ENCODE data around the gene MSL2.
"Not testable (repeated sequence)": the region's sequence is repeated elsewhere in the genome, so short reads cannot be mapped to it uniquely, and the experiment has no call there.

Gene MSL2

GRCh38 chr3:136222746-136223145, 26.6 kb upstream of the MSL2 start:
- not testable (repeated sequence) for H3K36me3 ChIP-seq (replicated peaks in 1 of 2; ENCODE audit: control insufficient read depth in 2 of 2, insufficient read depth in 2 of 2, low read length in 2 of 2); H3K79me1 ChIP-seq (ENCODE audit: low read depth, low read length); H3K27me3 ChIP-seq (ENCODE audit: control insufficient read depth in 3 of 3, insufficient read depth in 3 of 3, low read depth in 1 of 3, low read length in 3 of 3); H2BK12ac ChIP-seq (ENCODE audit: low read length); H3K4me2 ChIP-seq (ENCODE audit: insufficient read depth, low read length, poor library complexity, severe bottlenecking); H2BK120ac ChIP-seq (ENCODE audit: low read depth, low read length); H3K9ac ChIP-seq (ENCODE audit: low read depth, low read length, poor library complexity); H4K91ac ChIP-seq (ENCODE audit: low read depth, low read length, poor library complexity); H3K4ac ChIP-seq (ENCODE audit: low read length); H2BK5ac ChIP-seq (ENCODE audit: low read length); H3K14ac ChIP-seq (ENCODE audit: low read length); H3K4me1 ChIP-seq (ENCODE audit: control insufficient read depth in 2 of 2, insufficient read depth in 1 of 2, low read depth in 1 of 2, low read length in 2 of 2); H3K18ac ChIP-seq (ENCODE audit: low read length); H3K23ac ChIP-seq (ENCODE audit: low read depth, low read length, poor library complexity); H2BK15ac ChIP-seq (ENCODE audit: low read length); H3K4me3 ChIP-seq (ENCODE audit: low read length in 2 of 2); DNase-seq (ENCODE audit: low spot score); H4K8ac ChIP-seq (ENCODE audit: low read depth, low read length); H2AK5ac ChIP-seq (ENCODE audit: low read depth, low read length); H3K9me3 ChIP-seq (replicated peaks in 1 of 2; ENCODE audit: control insufficient read depth in 2 of 2, insufficient read depth in 1 of 2, low read depth in 1 of 2, low read length in 2 of 2); H2AFZ ChIP-seq (ENCODE audit: low read length); H3K27ac ChIP-seq (replicated peaks; ENCODE audit: low read length)
- no CpG with 5 or more reads among the region's 4 CpGs for WGBS, 2 donors (ENCODE audit: extremely low coverage in 2 of 2, insufficient read length in 2 of 2, insufficient replicate concordance in 1 of 2)

GRCh38 chr3:136211547-136211946, 15.4 kb upstream of the MSL2 start:
- Histone ChIP-seq H3K4ac (ENCODE audit: low read length) (no peak overlapping the region), H2AK5ac (ENCODE audit: low read depth, low read length) (no peak overlapping the region), H2BK12ac (ENCODE audit: low read length) (no peak overlapping the region), H3K4me1 (ENCODE audit: control insufficient read depth in 2 of 2, insufficient read depth in 1 of 2, low read depth in 1 of 2, low read length in 2 of 2) (no peaks in the 10 kb centered on the region), H3K4me3 (ENCODE audit: low read length in 2 of 2) (no peak overlapping the region), H3K27me3 (ENCODE audit: control insufficient read depth in 3 of 3, insufficient read depth in 3 of 3, low read depth in 1 of 3, low read length in 3 of 3) (peaks cover 0 to 4% (median 0%) of the 10 kb centered on the region in 3 experiments), H2BK120ac (ENCODE audit: low read depth, low read length) (no peak overlapping the region), H4K91ac (ENCODE audit: low read depth, low read length, poor library complexity) (no peak overlapping the region), H3K9ac (ENCODE audit: low read depth, low read length, poor library complexity) (no peak overlapping the region), H3K23ac (ENCODE audit: low read depth, low read length, poor library complexity) (no peak overlapping the region), H3K36me3 (replicated peaks in 1 of 2; ENCODE audit: control insufficient read depth in 2 of 2, insufficient read depth in 2 of 2, low read length in 2 of 2) (no peaks in the 10 kb centered on the region), H3K27ac (replicated peaks; ENCODE audit: low read length) (no peak overlapping the region), H3K18ac (ENCODE audit: low read length) (no peak overlapping the region), H3K9me3 (replicated peaks in 1 of 2; ENCODE audit: control insufficient read depth in 2 of 2, insufficient read depth in 1 of 2, low read depth in 1 of 2, low read length in 2 of 2) (no peaks in the 10 kb centered on the region), H2BK15ac (ENCODE audit: low read length) (no peak overlapping the region), H3K79me1 (ENCODE audit: low read depth, low read length) (no peaks in the 10 kb centered on the region), H3K14ac (ENCODE audit: low read length) (no peak overlapping the region), H2BK5ac (ENCODE audit: low read length) (no peak overlapping the region), H4K8ac (ENCODE audit: low read depth, low read length) (no peak overlapping the region), H3K4me2 (ENCODE audit: insufficient read depth, low read length, poor library complexity, severe bottlenecking) (no peak overlapping the region), H2AFZ (ENCODE audit: low read length) (no peak overlapping the region)
- whole genome bisulfite sequencing, 2 donors (ENCODE audit: extremely low coverage in 2 of 2, insufficient read length in 2 of 2, insufficient replicate concordance in 1 of 2), result no CpG with 5 or more reads among the region's 2 CpGs
- no peak for DNase-seq (ENCODE audit: low spot score)

- no peak overlapping the region for H3K4me2 ChIP-seq (ENCODE audit: insufficient read depth, low read length, poor library complexity, severe bottlenecking)
- H3K18ac ChIP-seq (ENCODE audit: low read length), result no peak overlapping the region
- no peak overlapping the region for H3K14ac ChIP-seq (ENCODE audit: low read length)
- H4K91ac ChIP-seq (ENCODE audit: low read depth, low read length, poor library complexity), result no peak overlapping the region
- H3K4me1 ChIP-seq (ENCODE audit: control insufficient read depth in 2 of 2, insufficient read depth in 1 of 2, low read depth in 1 of 2, low read length in 2 of 2), result no peaks in the 10 kb centered on the region
- no peak overlapping the region for H2AK5ac ChIP-seq (ENCODE audit: low read depth, low read length)
- no peaks in the 10 kb centered on the region for H3K9me3 ChIP-seq (replicated peaks in 1 of 2; ENCODE audit: control insufficient read depth in 2 of 2, insufficient read depth in 1 of 2, low read depth in 1 of 2, low read length in 2 of 2)
- H2AFZ ChIP-seq (ENCODE audit: low read length), result no peak overlapping the region
- no peaks in the 10 kb centered on the region for H3K36me3 ChIP-seq (replicated peaks in 1 of 2; ENCODE audit: control insufficient read depth in 2 of 2, insufficient read depth in 2 of 2, low read length in 2 of 2)
- H2BK5ac ChIP-seq (ENCODE audit: low read length), result no peak overlapping the region
- H3K27me3 ChIP-seq (ENCODE audit: control insufficient read depth in 3 of 3, insufficient read depth in 3 of 3, low read depth in 1 of 3, low read length in 3 of 3), result peaks cover 0 to 4% (median 0%) of the 10 kb centered on the region in 3 experiments
- no peak overlapping the region for H3K9ac ChIP-seq (ENCODE audit: low read depth, low read length, poor library complexity)
- no peak overlapping the region for H2BK15ac ChIP-seq (ENCODE audit: low read length)
- no peaks in the 10 kb centered on the region for H3K79me1 ChIP-seq (ENCODE audit: low read depth, low read length)
- H3K4me3 ChIP-seq (ENCODE audit: low read length in 2 of 2), result no peak overlapping the region
- H2BK12ac ChIP-seq (ENCODE audit: low read length), result no peak overlapping the region
- no peak overlapping the region for H4K8ac ChIP-seq (ENCODE audit: low read depth, low read length)
- H3K23ac ChIP-seq (ENCODE audit: low read depth, low read length, poor library complexity), result no peak overlapping the region
- H3K27ac ChIP-seq (replicated peaks; ENCODE audit: low read length), result no peak overlapping the region
- no peak overlapping the region for H2BK120ac ChIP-seq (ENCODE audit: low read depth, low read length)
- no peak for DNase-seq (ENCODE audit: low spot score)
- no peak overlapping the region for H3K4ac ChIP-seq (ENCODE audit: low read length)
Measured at GRCh38 chr3:136209921-136210320, 13.8 kb upstream of the MSL2 start.

- Histone ChIP-seq H3K36me3 (replicated peaks in 1 of 2; ENCODE audit: control insufficient read depth in 2 of 2, insufficient read depth in 2 of 2, low read length in 2 of 2) (no peaks in the 10 kb centered on the region), H2AK5ac (ENCODE audit: low read depth, low read length) (no peak overlapping the region), H3K23ac (ENCODE audit: low read depth, low read length, poor library complexity) (no peak overlapping the region), H3K9ac (ENCODE audit: low read depth, low read length, poor library complexity) (no peak overlapping the region), H3K9me3 (replicated peaks in 1 of 2; ENCODE audit: control insufficient read depth in 2 of 2, insufficient read depth in 1 of 2, low read depth in 1 of 2, low read length in 2 of 2) (no peaks in the 10 kb centered on the region), H3K14ac (ENCODE audit: low read length) (no peak overlapping the region), H3K4me3 (ENCODE audit: low read length in 2 of 2) (no peak overlapping the region), H3K18ac (ENCODE audit: low read length) (no peak overlapping the region), H2BK120ac (ENCODE audit: low read depth, low read length) (no peak overlapping the region), H3K27me3 (ENCODE audit: control insufficient read depth in 3 of 3, insufficient read depth in 3 of 3, low read depth in 1 of 3, low read length in 3 of 3) (peaks cover 0 to 4% (median 0%) of the 10 kb centered on the region in 3 experiments), H4K8ac (ENCODE audit: low read depth, low read length) (no peak overlapping the region), H2AFZ (ENCODE audit: low read length) (no peak overlapping the region), H3K79me1 (ENCODE audit: low read depth, low read length) (no peaks in the 10 kb centered on the region), H2BK5ac (ENCODE audit: low read length) (no peak overlapping the region), H3K4me2 (ENCODE audit: insufficient read depth, low read length, poor library complexity, severe bottlenecking) (no peak overlapping the region), H4K91ac (ENCODE audit: low read depth, low read length, poor library complexity) (no peak overlapping the region), H3K27ac (replicated peaks; ENCODE audit: low read length) (no peak overlapping the region), H2BK12ac (ENCODE audit: low read length) (no peak overlapping the region), H2BK15ac (ENCODE audit: low read length) (no peak overlapping the region), H3K4me1 (ENCODE audit: control insufficient read depth in 2 of 2, insufficient read depth in 1 of 2, low read depth in 1 of 2, low read length in 2 of 2) (no peaks in the 10 kb centered on the region), H3K4ac (ENCODE audit: low read length) (no peak overlapping the region)
- no CpG with 5 or more reads among the region's 4 CpGs for WGBS, 2 donors (ENCODE audit: extremely low coverage in 2 of 2, insufficient read length in 2 of 2, insufficient replicate concordance in 1 of 2)
- no peak for DNase-seq (ENCODE audit: low spot score)
Measured at GRCh38 chr3:136207489-136208115, 11.5 kb upstream of the MSL2 start.

All from neuronal stem cell (in vitro differentiated cells).